Trophoblast cell (in vitro differentiated cells and primary cell): Measurements from ENCODE around the gene CEND1.

Experiments used
- DNase-seq, 2 donors: peaks; one replicate each; pipeline ENCODE4 v3.0.0-alpha.2; 2016
- H2AFZ ChIP-seq: 2 replicates; pipeline ENCODE4 v1.6.1; 2013; ENCODE audit warnings: low read length, moderate library complexity, mild to moderate bottlenecking; ENCODE audit not compliant: insufficient read depth, poor library complexity
- H2AK5ac ChIP-seq: 2 replicates; pipeline ENCODE4 v1.6.1; 2013; ENCODE audit warnings: mild to moderate bottlenecking, low read length
- H2BK120ac ChIP-seq: 2 replicates; pipeline ENCODE4 v1.6.1; 2013; ENCODE audit warnings: low read length, mild to moderate bottlenecking, moderate library complexity; ENCODE audit not compliant: insufficient read depth, poor library complexity
- H2BK12ac ChIP-seq: 2 replicates; pipeline ENCODE4 v1.6.1; 2013; ENCODE audit warnings: mild to moderate bottlenecking, low read length, moderate library complexity
- H2BK5ac ChIP-seq: 2 replicates; pipeline ENCODE4 v1.6.1; 2013; ENCODE audit warnings: low read length, low read depth, moderate library complexity, mild to moderate bottlenecking; ENCODE audit not compliant: poor library complexity
- H3K14ac ChIP-seq: 2 replicates; pipeline ENCODE4 v1.6.1; 2013; ENCODE audit warnings: mild to moderate bottlenecking, low read length
- H3K18ac ChIP-seq: 2 replicates; pipeline ENCODE4 v1.6.1; 2013; ENCODE audit warnings: mild to moderate bottlenecking, low read length
- H3K23ac ChIP-seq: 2 replicates; pipeline ENCODE4 v1.6.1; 2013; ENCODE audit warnings: low read length
- H3K27ac ChIP-seq: 2 replicates; pipeline ENCODE4 v1.5.1; 2013; ENCODE audit warnings: low read depth, mild to moderate bottlenecking, inconsistent platforms, low read length, moderate library complexity
- H3K27me3 ChIP-seq: 2 replicates; pipeline ENCODE4 v1.6.1; 2013; ENCODE audit warnings: inconsistent platforms, mild to moderate bottlenecking, low read length, moderate library complexity; ENCODE audit not compliant: insufficient read depth
- H3K36me3 ChIP-seq, 2 experiments: 1 replicate in 1 of 2; 2 replicates in 1 of 2; pipeline ENCODE4 v1.6.1; 2013; ENCODE audit warnings: low read length in 2 of 2, mild to moderate bottlenecking in 2 of 2, moderate library complexity in 1 of 2; ENCODE audit not compliant: insufficient read depth in 2 of 2, control insufficient read depth in 1 of 2
- H3K4ac ChIP-seq: 2 replicates; pipeline ENCODE4 v1.6.1; 2013; ENCODE audit warnings: low read depth, mild to moderate bottlenecking, low read length, moderate library complexity
- H3K4me1 ChIP-seq, 2 experiments: 1 replicate in 1 of 2; 2 replicates in 1 of 2; pipeline ENCODE4 v1.6.1; 2013; ENCODE audit warnings: low read length in 2 of 2, mild to moderate bottlenecking in 2 of 2, moderate library complexity in 1 of 2; ENCODE audit not compliant: insufficient read depth in 2 of 2, control insufficient read depth in 1 of 2
- H3K4me2 ChIP-seq: 2 replicates; pipeline ENCODE4 v1.6.1; 2013; ENCODE audit warnings: inconsistent platforms, mild to moderate bottlenecking, low read length, moderate library complexity
- H3K4me3 ChIP-seq: 2 replicates; pipeline ENCODE4 v1.5.1; 2013; ENCODE audit warnings: mild to moderate bottlenecking, low read depth, low read length, inconsistent platforms
- H3K79me1 ChIP-seq: one replicate; pipeline ENCODE4 v1.6.1; 2013; ENCODE audit warnings: low read length
- H3K79me2 ChIP-seq: 2 replicates; pipeline ENCODE4 v1.6.1; 2013; ENCODE audit warnings: low read length, mild to moderate bottlenecking; ENCODE audit not compliant: control insufficient read depth, insufficient read depth, poor library complexity
- H3K9ac ChIP-seq: 2 replicates; pipeline ENCODE4 v1.6.1; 2013; ENCODE audit warnings: mild to moderate bottlenecking, low read length
- H3K9me3 ChIP-seq: 2 replicates; pipeline ENCODE4 v1.6.1; 2013; ENCODE audit warnings: low read depth, mild to moderate bottlenecking, control low read depth, inconsistent platforms, low read length; ENCODE audit not compliant: insufficient read depth
- H4K12ac ChIP-seq: 2 replicates; pipeline ENCODE4 v1.6.1; 2013; ENCODE audit warnings: low read depth, mild to moderate bottlenecking, low read length, moderate library complexity
- H4K8ac ChIP-seq: 2 replicates; pipeline ENCODE4 v1.6.1; 2013; ENCODE audit warnings: low read depth, mild to moderate bottlenecking, low read length, moderate library complexity
- H4K91ac ChIP-seq: one replicate; pipeline ENCODE4 v1.6.1; 2013; ENCODE audit warnings: low read depth, mild to moderate bottlenecking, low read length, moderate library complexity
- WGBS: extraction: QIAGEN DNeasy Blood & Tissue Kit; methylation state at CpG from one replicate; pipeline ENCODE4 v1.1.7; 2013; ENCODE audit warnings: missing lambda C conversion rate; ENCODE audit not compliant: insufficient read length, insufficient coverage; ENCODE audit errors: extremely low coverage; 5-methylcytosine and 5-hydroxymethylcytosine counted together

Gene CEND1

GRCh38 chr11:770642-771616, 19.0 kb downstream of the CEND1 start:
- WGBS, result no CpG with 5 or more reads among the region's 32 CpGs

GRCh38 chr11:769887-770641, 19.8 kb downstream of the CEND1 start:
- H3K18ac ChIP-seq, result no peak overlapping the region
- H4K12ac ChIP-seq, result no peak overlapping the region
- H3K4me2 ChIP-seq, result no peak overlapping the region
- H3K4me1 ChIP-seq, result peaks cover 1 to 16% of the 10 kb centered on the region in 2 experiments
- no CpG with 5 or more reads among the region's 23 CpGs for WGBS
- H3K4me3 ChIP-seq, result no peak overlapping the region
- no peak overlapping the region for H3K9ac ChIP-seq
- H4K8ac ChIP-seq, result no peak overlapping the region
- no peak overlapping the region for H3K4ac ChIP-seq
- H3K9me3 ChIP-seq, result peaks cover 2% of the 10 kb centered on the region
- H3K27ac ChIP-seq, result no peak overlapping the region
- no peak overlapping the region for H2BK5ac ChIP-seq
- no peak overlapping the region for H2BK12ac ChIP-seq
- H2BK120ac ChIP-seq, result no peak overlapping the region
- H3K23ac ChIP-seq, result no peak overlapping the region
- no peaks in the 10 kb centered on the region for H3K79me1 ChIP-seq
- DNase-seq, result no peak
- H2AK5ac ChIP-seq, result no peak overlapping the region
- H3K36me3 ChIP-seq, result peaks cover 65 to 66% of the 10 kb centered on the region in 2 experiments
- no peaks in the 10 kb centered on the region for H3K27me3 ChIP-seq
- H3K14ac ChIP-seq, result no peak overlapping the region
- peaks cover 2% of the 10 kb centered on the region for H3K79me2 ChIP-seq
- H4K91ac ChIP-seq, result no peak overlapping the region
- no peak overlapping the region for H2AFZ ChIP-seq

More at GRCh38 chr11:770642-771616, 19.0 kb downstream of the CEND1 start:
- peaks cover 57 to 58% of the 10 kb centered on the region in 2 experiments for H3K36me3 ChIP-seq
- no peak overlapping the region for H2BK12ac ChIP-seq
- H3K27me3 ChIP-seq, result no peaks in the 10 kb centered on the region
- H3K18ac ChIP-seq, result no peak overlapping the region
- peaks cover 2% of the 10 kb centered on the region for H3K79me2 ChIP-seq
- no peaks in the 10 kb centered on the region for H3K79me1 ChIP-seq
- peaks cover 7 to 21% of the 10 kb centered on the region in 2 experiments for H3K4me1 ChIP-seq
- no peak overlapping the region for H3K9ac ChIP-seq
- no peak overlapping the region for H2BK120ac ChIP-seq
- H4K8ac ChIP-seq, result no peak overlapping the region
- H2AFZ ChIP-seq, result no peak overlapping the region
- H3K14ac ChIP-seq, result no peak overlapping the region
- no peak overlapping the region for H3K4ac ChIP-seq
- no peak overlapping the region for H4K12ac ChIP-seq
- no peak overlapping the region for H3K4me2 ChIP-seq
- H3K23ac ChIP-seq, result no peak overlapping the region
- no peak overlapping the region for H3K27ac ChIP-seq
- H4K91ac ChIP-seq, result no peak overlapping the region
- peaks cover 2% of the 10 kb centered on the region for H3K9me3 ChIP-seq
- H3K4me3 ChIP-seq, result no peak overlapping the region
- no peak for DNase-seq
- no peak overlapping the region for H2BK5ac ChIP-seq
- no peak overlapping the region for H2AK5ac ChIP-seq

GRCh38 chr11:767238-767637, 22.7 kb downstream of the CEND1 start:
- Histone ChIP-seq H4K12ac (no peak overlapping the region), H2AK5ac (no peak overlapping the region), H3K18ac (no peak overlapping the region), H3K9ac (no peak overlapping the region), H3K79me2 (no peaks in the 10 kb centered on the region), H3K14ac (no peak overlapping the region), H3K4ac (no peak overlapping the region), H3K9me3 (peaks cover 2% of the 10 kb centered on the region), H2AFZ (no peak overlapping the region), H2BK12ac (no peak overlapping the region), H3K27me3 (no peaks in the 10 kb centered on the region), H3K79me1 (no peaks in the 10 kb centered on the region), H3K4me2 (no peak overlapping the region), H3K23ac (no peak overlapping the region), H3K27ac (no peak overlapping the region), H2BK120ac (no peak overlapping the region), H3K36me3 (peaks cover 71 to 73% of the 10 kb centered on the region in 2 experiments), H3K4me3 (no peak overlapping the region), H4K8ac (no peak overlapping the region), H2BK5ac (no peak overlapping the region), H3K4me1 (peaks cover 0 to 4% of the 10 kb centered on the region in 2 experiments), H4K91ac (no peak overlapping the region)
- no peak for DNase-seq
- WGBS, result no CpG with 5 or more reads among the region's 11 CpGs

GRCh38 chr11:766936-767210, 23.0 kb downstream of the CEND1 start:
- Histone ChIP-seq H3K27me3 (no peaks in the 10 kb centered on the region), H2BK5ac (no peak overlapping the region), H2AFZ (no peak overlapping the region), H3K23ac (no peak overlapping the region), H3K9me3 (peaks cover 2% of the 10 kb centered on the region), H4K8ac (no peak overlapping the region), H3K4me3 (no peak overlapping the region), H3K4ac (no peak overlapping the region), H4K91ac (no peak overlapping the region), H2AK5ac (no peak overlapping the region), H3K79me1 (no peaks in the 10 kb centered on the region), H3K4me1 (peaks cover 0 to 2% of the 10 kb centered on the region in 2 experiments), H3K14ac (no peak overlapping the region), H3K79me2 (no peaks in the 10 kb centered on the region), H3K36me3 (peaks cover 68 to 72% of the 10 kb centered on the region in 2 experiments), H2BK12ac (no peak overlapping the region), H3K27ac (no peak overlapping the region), H2BK120ac (no peak overlapping the region), H3K18ac (no peak overlapping the region), H3K4me2 (no peak overlapping the region), H4K12ac (no peak overlapping the region), H3K9ac (no peak overlapping the region)
- WGBS, result no CpG with 5 or more reads among the region's 2 CpGs
- no peak for DNase-seq
